H1 (cell line): ENCODE data around the gene WDR81. TPM values are rescaled to one million over a fixed set of nuclear protein-coding genes. Genes with fewer than 3 reads are reported as not detected.
"Not testable (repeated sequence)": the region's sequence is repeated elsewhere in the genome, so short reads cannot be mapped to it uniquely, and the experiment has no call there.

ENCODE experiments used
- CTCF ChIA-PET: fragments of 300-600 bp; sonication (Branson Sonifier 250); formaldehyde crosslinking; loops from one replicate; lab custom pipeline; 2021; ENCODE audit not compliant: partially characterized antibody; lab: Charles Lee
- POLR2A ChIA-PET: fragments of 300-600 bp; sonication (Branson Sonifier 250); formaldehyde crosslinking; loops from one replicate; lab custom pipeline; 2021; ENCODE audit warnings: inconsistent platforms; ENCODE audit not compliant: partially characterized antibody; lab: Charles Lee
- DNase-seq, 2 experiments: peaks; one replicate each; pipeline versions ENCODE4 v3.0.0 to v3.0.0-alpha.2; 2010 to 2022; ENCODE audit warnings: low spot score in 2 of 2, low read depth in 1 of 2, mixed read lengths in 1 of 2
- FAIRE-seq: peaks from 2 replicates; lab custom pipeline; 2011; peaks lifted over from hg19 to GRCh38; lab: Jason Lieb, UNC
- H2AFZ ChIP-seq: 2 replicates; pipeline ENCODE4 v1.8.1; 2012; ENCODE audit warnings: low read length, inconsistent platforms
- H2AK5ac ChIP-seq: 2 replicates; pipeline ENCODE4 v1.6.1; 2013; ENCODE audit warnings: low read depth, low read length
- H2BK120ac ChIP-seq: replicated peaks from 2 replicates; pipeline ENCODE3; 2013; ENCODE audit warnings: low read depth, low read length, inconsistent platforms
- H2BK12ac ChIP-seq: 2 replicates; pipeline ENCODE4 v1.6.1; 2013; ENCODE audit warnings: low read depth, low read length
- H2BK15ac ChIP-seq: 2 replicates; pipeline ENCODE4 v1.6.1; 2013; ENCODE audit warnings: low read length
- H2BK20ac ChIP-seq: 2 replicates; pipeline ENCODE4 v1.6.1; 2013; ENCODE audit warnings: low read length
- H2BK5ac ChIP-seq: 2 replicates; pipeline ENCODE4 v1.6.1; 2013; ENCODE audit warnings: low read depth, low read length
- H3K14ac ChIP-seq: 2 replicates; pipeline ENCODE4 v1.6.1; 2013; ENCODE audit warnings: inconsistent platforms; ENCODE audit not compliant: insufficient read length
- H3K18ac ChIP-seq: 2 replicates; pipeline ENCODE4 v1.6.1; 2013; ENCODE audit warnings: low read length; ENCODE audit errors: extremely low read depth
- H3K23ac ChIP-seq: 2 replicates; pipeline ENCODE4 v1.6.1; 2013; ENCODE audit warnings: inconsistent platforms; ENCODE audit not compliant: insufficient read length
- H3K23me2 ChIP-seq: 2 replicates; pipeline ENCODE4 v1.6.1; 2013; ENCODE audit warnings: low read depth, low read length
- H3K27ac ChIP-seq: 2 replicates; pipeline ENCODE4 v1.6.1; 2011; ENCODE audit warnings: low read depth, low read length, inconsistent platforms
- H3K27me3 ChIP-seq, 4 experiments: replicated peaks in 1 of 4; 1 replicate in 1 of 4; 2 replicates in 3 of 4; pipeline versions ENCODE4 v1.6.1 to v1.8.1; 2011 to 2013; ENCODE audit warnings: low read length in 3 of 4, mild to moderate bottlenecking in 3 of 4, inconsistent platforms in 2 of 4, mixed read lengths in 2 of 4, moderate library complexity in 1 of 4; ENCODE audit not compliant: control insufficient read depth in 3 of 4, insufficient read depth in 3 of 4; ENCODE audit errors: extremely low read depth in 1 of 4
- H3K36me3 ChIP-seq, 4 experiments: 2 replicates each; pipeline versions ENCODE4 v1.6.1 to v1.8.1; 2011 to 2013; ENCODE audit warnings: mild to moderate bottlenecking in 4 of 4, low read length in 3 of 4, moderate library complexity in 2 of 4, control low read depth in 1 of 4, inconsistent platforms in 1 of 4; ENCODE audit not compliant: insufficient read depth in 4 of 4, control insufficient read depth in 2 of 4
- H3K4ac ChIP-seq: replicated peaks from 2 replicates; pipeline ENCODE3; 2013; ENCODE audit warnings: low read length, low read depth, mixed read lengths, inconsistent platforms; ENCODE audit not compliant: insufficient read length
- H3K4me1 ChIP-seq, 4 experiments: replicated peaks in 1 of 4; 1 replicate in 1 of 4; 2 replicates in 3 of 4; pipeline versions ENCODE4 v1.6.1 to v1.8.1; 2011 to 2013; ENCODE audit warnings: low read length in 3 of 4, inconsistent platforms in 2 of 4, mixed read lengths in 1 of 4; ENCODE audit not compliant: insufficient read depth in 4 of 4, control insufficient read depth in 3 of 4
- H3K4me2 ChIP-seq, 2 experiments: 2 replicates each; pipeline versions ENCODE4 v1.6.1 to v1.8.1; 2011 to 2013; ENCODE audit warnings: low read depth in 2 of 2, low read length in 2 of 2, control low read depth in 1 of 2, inconsistent platforms in 1 of 2, mild to moderate bottlenecking in 1 of 2; ENCODE audit not compliant: insufficient read depth in 1 of 2
- H3K4me3 ChIP-seq, 4 experiments: fragments of 200-600, 300-600 bp in 1 of 4; sonication (generic), shearing (Covaris generic), sonication (Bioruptor Twin) in 1 of 4; 2 replicates each; pipeline versions ENCODE4 v1.5.1 to v1.8.1; 2011 to 2016; ENCODE audit warnings: low read length in 4 of 4, low read depth in 3 of 4, control low read depth in 2 of 4, inconsistent platforms in 2 of 4, mild to moderate bottlenecking in 2 of 4, mixed read lengths in 1 of 4, moderate library complexity in 1 of 4; ENCODE audit not compliant: insufficient read depth in 2 of 4; ENCODE audit errors: extremely low read depth in 1 of 4
- H3K56ac ChIP-seq: replicated peaks from 2 replicates; pipeline ENCODE3; 2013; ENCODE audit warnings: low read depth, mild to moderate bottlenecking, mixed read lengths, low read length, inconsistent platforms; ENCODE audit not compliant: insufficient read length
- H3K79me1 ChIP-seq: 2 replicates; pipeline ENCODE4 v1.6.1; 2013; ENCODE audit warnings: low read depth, low read length, control low read depth
- H3K79me2 ChIP-seq, 2 experiments: 2 replicates each; pipeline versions ENCODE4 v1.6.1 to v1.8.1; 2012 to 2013; ENCODE audit warnings: low read length in 2 of 2, mild to moderate bottlenecking in 2 of 2, inconsistent platforms in 1 of 2; ENCODE audit not compliant: insufficient read depth in 2 of 2, control insufficient read depth in 1 of 2
- H3K9ac ChIP-seq, 4 experiments: replicated peaks in 1 of 4; 1 replicate in 1 of 4; 2 replicates in 3 of 4; pipeline versions ENCODE4 v1.6.1 to v1.8.1; 2011 to 2013; ENCODE audit warnings: low read depth in 3 of 4, low read length in 3 of 4, control low read depth in 2 of 4, mild to moderate bottlenecking in 2 of 4, moderate library complexity in 2 of 4, inconsistent platforms in 1 of 4; ENCODE audit errors: extremely low read depth in 1 of 4
- H3K9me3 ChIP-seq, 2 experiments: 2 replicates each; pipeline versions ENCODE4 v1.6.1 to v1.8.1; 2012 to 2013; ENCODE audit warnings: mild to moderate bottlenecking in 2 of 2, moderate library complexity in 2 of 2, control low read depth in 1 of 2, inconsistent platforms in 1 of 2, low read depth in 1 of 2, low read length in 1 of 2, mixed read lengths in 1 of 2; ENCODE audit not compliant: insufficient read depth in 2 of 2
- H4K20me1 ChIP-seq, 2 experiments: replicated peaks in 1 of 2; 2 replicates each; pipeline versions ENCODE3 to v1.8.1; 2011 to 2013; ENCODE audit warnings: inconsistent platforms in 2 of 2, low read length in 2 of 2, mild to moderate bottlenecking in 1 of 2; ENCODE audit not compliant: insufficient read depth in 2 of 2, control insufficient read depth in 1 of 2
- H4K5ac ChIP-seq: 2 replicates; pipeline ENCODE4 v1.6.1; 2013; ENCODE audit warnings: low read length, low read depth, mixed read lengths, inconsistent platforms; ENCODE audit not compliant: insufficient read length
- H4K8ac ChIP-seq: 2 replicates; pipeline ENCODE4 v1.8.0; 2013; ENCODE audit warnings: mild to moderate bottlenecking, moderate library complexity, low read length, inconsistent platforms; ENCODE audit not compliant: insufficient read depth; ENCODE audit errors: extremely low read depth
- H4K91ac ChIP-seq: replicated peaks from 2 replicates; pipeline ENCODE3; 2013; ENCODE audit warnings: low read length, mixed read lengths, inconsistent platforms; ENCODE audit not compliant: insufficient read length
- WGBS, 2 experiments: shearing (Covaris generic) in 1 of 2; methylation state at CpG; one replicate each; pipeline versions ENCODE4 v1.1.6 to v1.1.7; 2013 to 2015; ENCODE audit warnings: low lambda C conversion rate in 2 of 2, mixed read lengths in 2 of 2, inconsistent platforms in 1 of 2, low coverage in 1 of 2, missing lambda C conversion rate in 1 of 2; ENCODE audit not compliant: insufficient replicate concordance in 2 of 2, insufficient coverage in 1 of 2, insufficient read length in 1 of 2; ENCODE audit errors: extremely low coverage in 1 of 2, missing lambda C conversion rate in 1 of 2; 5-methylcytosine and 5-hydroxymethylcytosine counted together
- polyA plus RNA-seq, 7 experiments: library from polyadenylated mRNA; depleted of rRNA in 3 of 7; stranded (reverse) in 5 of 7; unstranded in 2 of 7; fragments of >200 nt in 5 of 7; fragments of 200-250 nt in 2 of 7; gene quantifications; 1 replicate in 5 of 7; 2 replicates in 1 of 7; 4 replicates in 1 of 7; pipeline versions ENCODE4 v1.2.1 to v1.2.3, GENCODE V29; 2011 to 2013; ENCODE audit warnings: missing spikeins in 2 of 7, mixed read lengths in 2 of 7
- total RNA-seq: library from RNA; stranded (reverse); fragmentation: NEBNext Ultra II Directional; extraction: Animal tissue kit (Norgen Biotek cat#: 25700); gene quantifications from 2 replicates; pipeline ENCODE4 v1.2.1, GENCODE V29; 2021

The WDR81 gene
- total and polyA plus RNA-seq, 2 of the 8 experiments (the other 6 are each of a cell fraction or from before 2014, with no cell fraction given) = 9.1 to 12.3 TPM

DNA sequence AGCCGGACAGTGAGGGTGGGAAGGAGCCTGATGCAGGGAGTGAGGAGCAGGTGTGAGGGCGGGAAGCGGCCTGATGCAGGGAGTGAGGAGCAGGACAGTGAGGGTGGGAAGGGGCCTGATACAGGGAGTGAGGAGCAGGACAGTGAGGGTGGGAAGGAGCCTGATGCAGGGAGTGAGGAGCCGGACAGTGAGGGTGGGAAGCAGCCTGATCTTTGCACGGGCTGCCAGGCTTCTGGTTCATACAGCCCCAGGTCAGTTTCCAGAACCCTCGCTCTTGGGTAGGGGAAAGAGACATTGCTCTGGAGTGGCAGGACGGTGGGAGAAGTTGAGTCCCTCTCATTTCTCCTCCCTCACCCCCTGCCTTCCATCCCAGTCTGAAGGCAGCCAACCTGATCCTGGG is 17.4 kb downstream of the WDR81 start:
- H3K56ac ChIP-seq, DNase-seq, H3K14ac ChIP-seq, H3K4me2 ChIP-seq, H2BK12ac ChIP-seq, H3K23ac ChIP-seq, H2BK15ac ChIP-seq, CTCF ChIA-PET, H2BK5ac ChIP-seq, H3K79me1 ChIP-seq, H3K9ac ChIP-seq, H3K79me2 ChIP-seq, H3K4ac ChIP-seq, H3K4me3 ChIP-seq, H2BK120ac ChIP-seq, FAIRE-seq, H2AFZ ChIP-seq, H3K36me3 ChIP-seq, H4K5ac ChIP-seq, H3K27me3 ChIP-seq, H3K4me1 ChIP-seq, H4K91ac ChIP-seq, H4K8ac ChIP-seq, H2BK20ac ChIP-seq, H4K20me1 ChIP-seq, H3K18ac ChIP-seq, H3K27ac ChIP-seq, H2AK5ac ChIP-seq, H3K9me3 ChIP-seq, H3K23me2 ChIP-seq: not testable (repeated sequence)
- POLR2A ChIA-PET = interaction anchor here (1.6 kb wide), 1 partner anchor 12 kb away, joined by 3 read pairs; no protein-coding TSS in a partner anchor
- WGBS, 2 experiments = 92% methylated on average over 4 of the region's 7 CpGs; no CpG with 5 or more reads in 1 of the 2 experiments
